Panc1 (cell line): ENCODE measurements around the gene MRPS21. TPM values are rescaled to one million over a fixed set of nuclear protein-coding genes. Genes with fewer than 3 reads are reported as not detected.
A peak's percentile ranks its signal among the peaks of the same experiment; 100 is the strongest.

Experiments
- ATAC-seq: fragments of 200-7000 bp; cut with Tn5 transposase; 2 replicates; pipeline ENCODE4 v1.9.1; 2020; ENCODE audit warnings: mild to moderate bottlenecking, moderate library complexity
- BruUV-seq: library from RNA; stranded (reverse); fragments of 400-500 nt; replicated peaks from 2 replicates; lab custom pipeline; 2021; lab: Mats Ljungman, UMichigan
- CTCF ChIA-PET: fragments of 300-600 bp; sonication (Branson Sonifier 250); formaldehyde crosslinking; loops from one replicate; lab custom pipeline; 2022; ENCODE audit warnings: antibody characterized with exemption; lab: Charles Lee
- POLR2A ChIA-PET: fragments of 300-600 bp; sonication (Branson Sonifier 250); formaldehyde crosslinking; loops from one replicate; lab custom pipeline; 2022; ENCODE audit warnings: antibody characterized with exemption; lab: Charles Lee
- DNase-seq: peaks from one replicate; pipeline ENCODE4 v3.0.0-alpha.2; 2010; ENCODE audit warnings: low read depth, low spot score
- H3K27ac ChIP-seq: 2 replicates; pipeline ENCODE4 v1.5.1; 2011; ENCODE audit warnings: mild to moderate bottlenecking, low read length, inconsistent platforms
- H3K27me3 ChIP-seq: fragments of 200-500 bp; sonication (Bioruptor generic); 2 replicates; pipeline ENCODE4 v1.6.0; 2014; ENCODE audit warnings: low read length, inconsistent platforms; ENCODE audit not compliant: control insufficient read depth, insufficient read depth
- H3K36me3 ChIP-seq: fragments of 200-500 bp; sonication (Bioruptor generic); 2 replicates; pipeline ENCODE4 v1.5.1; 2014; ENCODE audit warnings: inconsistent platforms, mild to moderate bottlenecking, low read length, moderate library complexity; ENCODE audit not compliant: control insufficient read depth, insufficient read depth
- H3K4me1 ChIP-seq: 2 replicates; pipeline ENCODE4 v1.5.1; 2011; ENCODE audit warnings: inconsistent platforms, mild to moderate bottlenecking, low read length, moderate library complexity; ENCODE audit not compliant: control insufficient read depth, insufficient read depth
- H3K4me3 ChIP-seq, 2 experiments: 2 replicates each; pipeline ENCODE4 v1.5.1; 2011 to 2012; ENCODE audit warnings: low read depth in 2 of 2, low read length in 2 of 2, mild to moderate bottlenecking in 2 of 2, inconsistent platforms in 1 of 2, moderate library complexity in 1 of 2
- H3K9me3 ChIP-seq: fragments of 200-500 bp; sonication (Bioruptor generic); 2 replicates; pipeline ENCODE4 v1.5.1; 2014; ENCODE audit warnings: low read depth, mild to moderate bottlenecking, inconsistent platforms, low read length, moderate library complexity; ENCODE audit not compliant: control insufficient read depth, insufficient read depth
- POLR2AphosphoS5 ChIP-seq: IDR thresholded peaks from 2 replicates; pipeline ENCODE4 v1.6.1; 2012; ENCODE audit warnings: mild to moderate bottlenecking, low read depth, low read length, moderate library complexity
- SIN3A ChIP-seq: IDR thresholded peaks from 2 replicates; pipeline ENCODE4 v1.6.1; 2012; ENCODE audit warnings: low read depth, mild to moderate bottlenecking, low read length, moderate library complexity, borderline replicate concordance; ENCODE audit not compliant: insufficient read depth
- TCF7L2 ChIP-seq: IDR thresholded peaks from 2 replicates; pipeline ENCODE4 v1.6.1; 2011; ENCODE audit warnings: mild to moderate bottlenecking, low read depth, low read length, inconsistent platforms
- in situ Hi-C: cut with HindIII; loops from 2 replicates; pipeline ENCODE4 v1.10.0; 2016; ENCODE audit warnings: low sequenced_read_pairs, low pct_unique_long_range_greater_than_20kb
- intact Hi-C: fragments of 100-400 bp; cut with micrococcal nuclease; formaldehyde crosslinking; loops from one replicate; pipeline ENCODE4 v1.10.0; 2022; ENCODE audit not compliant: unreplicated experiment
- total RNA-seq: library from RNA; stranded (reverse); gene quantifications from one replicate; pipeline ENCODE4 v1.2.1, GENCODE V29; 2021; ENCODE audit not compliant: unreplicated experiment
- TF ChIP-seq, protein P1 (sequence below), 2 experiments: IDR thresholded peaks; 2 replicates each; pipeline ENCODE4 v1.6.1; 2011 to 2012; ENCODE audit warnings: low read depth in 2 of 2, control low read depth in 1 of 2, low read length in 1 of 2, mild to moderate bottlenecking in 1 of 2, moderate library complexity in 1 of 2; ENCODE audit not compliant: insufficient read depth in 1 of 2
- TF ChIP-seq, protein P2 (sequence below): fragments of 450-650 bp; IDR thresholded peaks from 2 replicates; pipeline ENCODE4 v1.5.1; 2017; ENCODE audit warnings: mild to moderate bottlenecking

Gene MRPS21
- total RNA-seq, 1 experiment from 2014 or later = 68.2 TPM

DNA sequence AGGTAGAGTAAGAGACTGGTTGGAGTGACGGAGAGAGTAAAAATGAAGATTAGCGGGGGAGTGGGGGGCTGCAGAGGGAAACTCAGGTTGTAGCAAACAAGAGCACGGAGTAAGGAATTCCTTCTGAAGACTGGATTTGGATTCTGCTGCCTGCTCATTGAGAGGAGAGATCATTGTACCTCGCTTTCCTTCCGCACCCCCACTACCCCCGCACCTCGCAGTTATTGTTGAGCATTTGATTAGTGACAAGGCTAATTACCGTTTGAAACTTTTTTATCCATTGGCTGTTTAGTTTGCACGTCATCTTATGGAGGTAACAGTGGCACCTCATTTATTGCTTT, 28.1 kb downstream of the MRPS21 start:
- intact Hi-C loops (no loop called here), in situ Hi-C loops (no loop called here)
- CTCF ChIA-PET = no interaction called here
- POLR2A ChIA-PET = no interaction called here
- no peak for DNase-seq
- peaks cover 29% of the 10 kb centered on the region for H3K36me3 ChIP-seq
- no peaks in the 10 kb centered on the region for H3K9me3 ChIP-seq
- H3K27ac ChIP-seq = peak overlapping the region; percentile 99
- TSS peak; percentile 97 for BruUV-seq
- TF ChIP-seq, protein P1, sequence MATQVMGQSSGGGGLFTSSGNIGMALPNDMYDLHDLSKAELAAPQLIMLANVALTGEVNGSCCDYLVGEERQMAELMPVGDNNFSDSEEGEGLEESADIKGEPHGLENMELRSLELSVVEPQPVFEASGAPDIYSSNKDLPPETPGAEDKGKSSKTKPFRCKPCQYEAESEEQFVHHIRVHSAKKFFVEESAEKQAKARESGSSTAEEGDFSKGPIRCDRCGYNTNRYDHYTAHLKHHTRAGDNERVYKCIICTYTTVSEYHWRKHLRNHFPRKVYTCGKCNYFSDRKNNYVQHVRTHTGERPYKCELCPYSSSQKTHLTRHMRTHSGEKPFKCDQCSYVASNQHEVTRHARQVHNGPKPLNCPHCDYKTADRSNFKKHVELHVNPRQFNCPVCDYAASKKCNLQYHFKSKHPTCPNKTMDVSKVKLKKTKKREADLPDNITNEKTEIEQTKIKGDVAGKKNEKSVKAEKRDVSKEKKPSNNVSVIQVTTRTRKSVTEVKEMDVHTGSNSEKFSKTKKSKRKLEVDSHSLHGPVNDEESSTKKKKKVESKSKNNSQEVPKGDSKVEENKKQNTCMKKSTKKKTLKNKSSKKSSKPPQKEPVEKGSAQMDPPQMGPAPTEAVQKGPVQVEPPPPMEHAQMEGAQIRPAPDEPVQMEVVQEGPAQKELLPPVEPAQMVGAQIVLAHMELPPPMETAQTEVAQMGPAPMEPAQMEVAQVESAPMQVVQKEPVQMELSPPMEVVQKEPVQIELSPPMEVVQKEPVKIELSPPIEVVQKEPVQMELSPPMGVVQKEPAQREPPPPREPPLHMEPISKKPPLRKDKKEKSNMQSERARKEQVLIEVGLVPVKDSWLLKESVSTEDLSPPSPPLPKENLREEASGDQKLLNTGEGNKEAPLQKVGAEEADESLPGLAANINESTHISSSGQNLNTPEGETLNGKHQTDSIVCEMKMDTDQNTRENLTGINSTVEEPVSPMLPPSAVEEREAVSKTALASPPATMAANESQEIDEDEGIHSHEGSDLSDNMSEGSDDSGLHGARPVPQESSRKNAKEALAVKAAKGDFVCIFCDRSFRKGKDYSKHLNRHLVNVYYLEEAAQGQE (IDR thresholded peaks at IDR 0.05; ENCODE audit: insufficient read depth in 1 of 2, low read depth in 2 of 2, low read length in 1 of 2) = no peak
- TF ChIP-seq, protein P2, sequence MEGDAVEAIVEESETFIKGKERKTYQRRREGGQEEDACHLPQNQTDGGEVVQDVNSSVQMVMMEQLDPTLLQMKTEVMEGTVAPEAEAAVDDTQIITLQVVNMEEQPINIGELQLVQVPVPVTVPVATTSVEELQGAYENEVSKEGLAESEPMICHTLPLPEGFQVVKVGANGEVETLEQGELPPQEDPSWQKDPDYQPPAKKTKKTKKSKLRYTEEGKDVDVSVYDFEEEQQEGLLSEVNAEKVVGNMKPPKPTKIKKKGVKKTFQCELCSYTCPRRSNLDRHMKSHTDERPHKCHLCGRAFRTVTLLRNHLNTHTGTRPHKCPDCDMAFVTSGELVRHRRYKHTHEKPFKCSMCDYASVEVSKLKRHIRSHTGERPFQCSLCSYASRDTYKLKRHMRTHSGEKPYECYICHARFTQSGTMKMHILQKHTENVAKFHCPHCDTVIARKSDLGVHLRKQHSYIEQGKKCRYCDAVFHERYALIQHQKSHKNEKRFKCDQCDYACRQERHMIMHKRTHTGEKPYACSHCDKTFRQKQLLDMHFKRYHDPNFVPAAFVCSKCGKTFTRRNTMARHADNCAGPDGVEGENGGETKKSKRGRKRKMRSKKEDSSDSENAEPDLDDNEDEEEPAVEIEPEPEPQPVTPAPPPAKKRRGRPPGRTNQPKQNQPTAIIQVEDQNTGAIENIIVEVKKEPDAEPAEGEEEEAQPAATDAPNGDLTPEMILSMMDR = no peak
- TF ChIP-seq POLR2AphosphoS5 (no peak), TCF7L2 (no peak), SIN3A (no peak)
- peaks cover 6% of the 10 kb centered on the region; the same call in 1 of the 2 replicates for H3K4me1 ChIP-seq
- H3K4me3 ChIP-seq = peak overlapping the region; percentile 76 to 97
- H3K27me3 ChIP-seq = no peaks in the 10 kb centered on the region
- ATAC-seq = no peak

DNA sequence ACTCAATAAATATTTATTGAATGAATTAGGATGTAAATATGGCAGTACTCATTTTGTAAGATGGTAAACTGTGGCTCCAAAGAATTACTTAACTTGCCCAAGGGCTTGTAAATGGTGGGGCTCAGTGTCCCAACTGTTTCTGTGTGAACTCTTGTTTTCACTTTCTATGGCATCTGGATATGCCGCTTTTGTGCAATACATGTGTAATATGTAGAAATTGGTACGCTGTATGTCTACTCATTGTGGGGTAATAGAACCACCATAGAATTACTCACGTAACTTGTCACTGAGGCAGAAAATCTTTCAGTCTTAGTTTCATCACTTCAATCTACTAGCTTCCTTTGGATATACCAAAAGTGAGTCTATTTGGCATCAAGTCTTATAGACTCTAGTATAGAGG, 28.6 kb downstream of the MRPS21 start:
- Histone ChIP-seq H3K27me3 (no peaks in the 10 kb centered on the region), H3K27ac (peak overlapping the region; percentile 99), H3K4me1 (peaks cover 6% of the 10 kb centered on the region; the same call in 1 of the 2 replicates), H3K9me3 (no peaks in the 10 kb centered on the region), H3K36me3 (peaks cover 32% of the 10 kb centered on the region), H3K4me3 (peak overlapping the region; percentile 76 to 97)
- ATAC-seq = no peak
- TF ChIP-seq POLR2AphosphoS5 (no peak), TCF7L2 (no peak), SIN3A (no peak)
- TF ChIP-seq, protein P1 (IDR thresholded peaks at IDR 0.05; ENCODE audit: insufficient read depth in 1 of 2, low read depth in 2 of 2, low read length in 1 of 2) = no peak
- TF ChIP-seq, protein P2 = no peak
- ChIA-PET POLR2A (interaction anchor here (0.6 kb wide), 1 partner anchor 37 kb away, joined by 8 read pairs; no protein-coding TSS in a partner anchor), CTCF (no interaction called here)
- in situ Hi-C loops (no loop called here), intact Hi-C loops (no loop called here)
- no peak for DNase-seq
- no TSS peak for BruUV-seq
